ENCODE data around the gene FBXO41.

- no peak for TF ChIP-seq CTCF (IDR thresholded peaks at IDR 0.05 in 4 of 5, conservative IDR thresholded peaks at IDR 0.05 in 1 of 5)
- TF ChIP-seq POLR2A (IDR thresholded peaks at IDR 0.05), result no peak
These were observed 60.5 kb downstream of the FBXO41 start for GRCh38 chr2:73223821-73224220.
